Measurements from ENCODE around the gene MAP3K3.
A peak's percentile ranks its signal among the peaks of the same experiment; 100 is the strongest.

The MAP3K3 gene

DNA sequence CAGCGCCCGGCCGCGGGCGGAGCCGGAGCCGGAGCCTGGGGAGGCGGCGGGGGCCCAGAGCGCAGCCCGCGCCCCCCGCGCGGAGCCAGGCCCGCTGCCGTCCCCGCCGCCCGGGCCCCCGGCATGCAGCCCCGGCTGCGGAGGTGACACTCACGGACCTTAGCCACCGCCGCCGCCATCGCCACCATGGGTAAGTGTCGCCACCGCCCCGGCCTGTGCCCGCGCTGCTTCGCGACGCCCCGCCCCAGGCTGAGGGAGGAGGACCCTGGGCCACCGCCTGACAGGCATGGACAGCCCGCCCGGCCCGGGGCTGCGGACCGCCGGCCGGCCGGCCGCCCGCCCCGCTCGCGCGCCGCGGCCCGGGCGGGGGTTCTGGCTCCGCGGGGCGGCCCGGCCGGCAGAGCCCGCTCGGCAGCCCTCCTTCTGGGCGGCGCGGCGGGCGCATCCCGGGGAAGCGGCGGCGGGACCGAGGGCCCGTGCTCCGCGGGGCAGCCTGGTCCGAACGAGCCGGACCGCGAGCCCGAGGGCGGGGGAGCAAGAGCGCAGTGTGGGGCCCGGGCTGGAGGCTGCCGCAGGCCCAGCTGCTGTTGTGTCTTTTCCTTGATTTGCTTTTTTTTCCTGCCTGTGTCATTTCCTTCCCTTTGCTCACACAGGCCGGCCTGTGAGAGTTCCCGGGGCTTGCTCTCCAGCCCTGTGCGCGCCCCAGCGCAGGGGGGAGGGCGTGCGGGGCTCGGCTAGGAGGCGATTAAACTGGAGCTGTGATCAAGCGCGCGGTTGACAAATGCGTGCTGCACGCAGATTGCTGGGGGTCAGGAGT lies 565 bp downstream of the MAP3K3 start:
- peak; percentile 17 for DNase-seq

DNA sequence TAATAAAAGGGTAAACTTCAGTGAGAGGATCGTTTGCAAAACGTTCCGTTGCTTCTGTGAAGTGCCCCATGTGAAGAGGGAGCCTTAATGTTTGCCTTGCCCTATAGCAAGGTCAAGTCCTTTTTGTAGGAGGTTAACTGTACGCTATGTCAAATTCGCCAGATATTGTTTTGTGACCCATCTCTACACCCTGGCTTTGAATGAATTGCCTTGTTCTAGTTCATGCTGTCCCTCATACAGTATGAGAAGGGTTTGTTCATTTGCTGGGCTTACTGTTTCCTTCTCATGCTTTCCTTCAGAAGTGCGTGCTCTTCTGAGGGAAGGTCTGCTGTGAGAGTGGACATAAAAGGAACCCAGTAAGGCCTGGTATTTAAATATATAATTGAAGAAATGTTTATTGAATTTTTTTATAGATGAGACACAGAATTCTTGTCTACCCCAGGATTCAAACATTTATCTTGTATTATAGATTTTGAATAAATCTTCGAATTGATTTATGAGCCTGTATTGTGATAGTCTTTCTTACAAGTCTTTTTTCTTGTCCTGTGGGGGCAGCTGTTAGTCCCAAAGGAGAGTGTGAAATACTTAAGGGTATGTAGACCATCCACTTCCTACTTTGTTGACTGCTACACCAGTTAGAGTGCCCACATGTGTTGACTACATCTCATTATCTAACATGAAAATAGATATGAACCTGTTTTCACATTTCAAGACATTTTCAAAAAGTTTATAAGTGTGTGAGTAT lies 1.7 kb downstream of the MAP3K3 start:
- DNase-seq: no peak

DNA sequence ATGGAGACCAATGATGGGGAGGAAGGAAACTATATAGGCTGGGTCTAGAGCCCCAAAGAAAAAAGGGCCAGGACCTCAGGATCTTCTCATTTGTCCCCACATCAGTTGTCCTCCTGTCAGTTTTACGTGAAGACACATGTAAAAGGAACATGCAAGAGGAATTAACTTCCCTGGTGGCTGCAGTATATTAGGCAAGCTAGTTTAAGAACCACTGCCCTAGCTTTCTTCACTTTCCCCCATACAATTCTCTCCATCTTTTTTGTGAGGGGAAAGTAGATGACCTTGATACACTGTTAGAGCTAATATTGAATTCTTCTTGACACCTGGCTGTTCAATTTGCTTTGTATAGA lies 2.3 kb downstream of the MAP3K3 start:
- no peak for DNase-seq

DNA sequence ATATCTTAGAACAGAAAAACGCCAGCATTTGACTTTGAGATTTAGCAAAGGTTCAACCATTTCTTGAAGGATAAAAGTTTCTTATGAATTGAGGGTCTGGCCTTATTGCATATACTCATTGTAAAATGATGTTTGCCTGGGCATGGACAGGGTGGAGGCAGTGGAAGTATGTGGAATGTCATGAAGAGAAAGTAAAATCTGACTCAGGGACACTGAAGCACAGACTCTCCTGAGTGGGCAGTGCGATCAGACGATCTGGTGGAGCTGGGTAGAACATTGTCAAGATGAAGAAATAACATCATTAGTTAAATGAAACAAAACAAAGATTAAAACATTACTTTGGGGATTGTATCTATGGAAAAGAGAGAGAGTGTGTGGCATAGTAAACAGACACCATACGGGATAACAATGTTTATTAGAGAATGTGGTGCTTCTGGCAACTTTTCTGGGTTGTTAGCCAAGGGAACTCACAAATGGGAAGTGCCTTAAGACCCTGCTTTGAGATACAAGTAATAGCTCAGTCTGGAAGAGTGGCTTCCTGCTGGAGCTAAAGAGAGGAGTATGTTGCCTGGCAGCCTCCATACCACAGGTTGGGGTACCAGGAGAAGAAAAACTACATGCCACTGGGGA lies 4.4 kb downstream of the MAP3K3 start:
- no peak for DNase-seq

DNA sequence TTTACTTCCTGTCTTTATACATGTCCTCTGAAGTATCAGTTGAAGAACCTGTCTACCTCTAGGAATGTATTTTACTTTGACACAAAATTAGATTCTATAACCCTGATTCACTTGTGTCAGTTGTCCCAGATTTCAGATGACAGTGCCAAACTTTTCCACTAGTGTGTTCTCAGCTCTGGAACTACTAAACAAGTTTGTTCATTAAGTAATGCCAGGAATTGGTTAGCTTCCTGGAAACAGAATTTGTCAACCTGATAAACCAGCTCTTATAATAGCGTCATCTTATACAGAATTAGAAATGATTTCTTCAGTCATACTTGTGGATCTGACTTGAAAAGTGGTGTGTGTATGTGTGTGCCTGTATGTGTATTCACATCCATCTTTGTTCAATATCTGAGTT lies 7.4 kb downstream of the MAP3K3 start:
- no peak for DNase-seq

DNA sequence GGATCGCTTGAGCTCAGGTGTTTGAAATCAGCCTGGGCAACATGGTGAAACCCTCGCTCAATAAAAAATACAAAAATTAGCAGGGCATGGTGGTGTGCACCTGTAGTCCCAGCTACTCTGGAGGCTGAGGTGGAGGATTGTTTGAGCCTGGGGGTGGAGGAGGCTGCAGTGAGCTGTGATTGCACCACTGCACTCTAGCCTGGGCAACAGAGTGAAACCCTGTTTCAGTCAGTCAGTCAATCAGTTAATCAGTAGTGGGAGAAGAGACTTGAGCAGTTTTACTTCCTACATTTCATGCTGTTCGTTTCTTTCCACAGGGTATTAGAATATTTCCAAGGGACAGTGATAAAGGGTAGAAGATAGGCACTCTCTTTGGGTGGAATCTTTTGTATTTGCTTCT lies 8.8 kb downstream of the MAP3K3 start:
- no peak for DNase-seq

DNA sequence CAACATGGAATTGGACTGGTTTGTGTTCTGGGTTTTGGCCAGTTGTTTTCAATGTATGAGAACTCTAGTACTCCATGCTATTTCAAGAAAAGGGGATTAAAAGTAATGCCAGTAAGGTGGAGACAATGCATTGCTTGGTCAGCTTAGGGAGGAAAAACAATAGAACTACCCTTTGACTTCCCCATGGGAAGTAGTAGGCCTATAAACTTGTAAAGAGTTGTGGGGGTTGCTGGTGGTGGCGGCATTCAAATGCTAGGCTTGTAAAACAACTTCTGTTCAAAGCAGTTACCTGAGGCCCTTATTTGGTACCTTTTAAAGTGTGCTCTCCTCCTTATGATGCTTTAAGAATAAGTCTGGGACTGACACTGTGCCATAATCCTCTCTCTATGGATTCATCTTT lies 9.4 kb downstream of the MAP3K3 start:
- no peak for DNase-seq

DNA sequence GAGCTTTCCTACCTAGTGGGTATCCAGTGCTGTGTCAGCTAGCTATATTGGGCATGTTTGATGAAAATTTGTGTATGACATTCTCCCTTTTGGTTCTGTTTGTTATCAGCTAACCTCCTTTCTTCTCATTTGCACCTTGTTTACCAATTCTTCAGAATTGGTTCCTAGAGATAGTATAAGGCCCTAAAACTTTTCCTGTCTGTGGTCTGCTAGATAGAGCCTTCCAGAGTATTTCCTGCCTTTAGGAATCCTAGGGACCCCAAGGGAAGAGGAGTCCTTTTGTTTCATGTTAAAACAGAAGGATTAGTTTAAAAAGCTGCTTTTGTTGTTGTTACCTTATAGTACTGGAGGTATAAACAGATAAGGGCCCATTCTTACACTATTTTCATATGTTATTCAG lies 11.5 kb downstream of the MAP3K3 start:
- DNase-seq: no peak

DNA sequence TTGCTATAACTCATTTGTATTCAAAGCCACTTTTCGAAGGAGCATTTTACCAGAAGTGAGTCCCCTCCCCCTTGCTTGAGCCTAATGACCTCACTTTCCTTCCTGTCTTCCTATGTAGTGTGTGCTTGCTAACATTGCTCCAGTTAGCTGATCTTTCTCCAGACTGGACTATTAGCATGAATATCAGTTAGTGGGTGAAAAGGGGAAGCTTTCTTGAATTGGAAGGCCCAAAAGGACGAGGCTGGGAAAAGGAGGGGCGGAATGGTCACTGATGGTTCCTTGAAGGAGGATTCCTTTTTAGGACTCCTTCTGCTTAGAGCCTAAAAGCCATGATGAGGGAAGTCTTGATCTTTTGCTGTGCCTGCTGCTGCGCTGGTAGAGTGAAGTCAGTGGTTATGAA lies 11.9 kb downstream of the MAP3K3 start:
- DNase-seq: no peak

DNA sequence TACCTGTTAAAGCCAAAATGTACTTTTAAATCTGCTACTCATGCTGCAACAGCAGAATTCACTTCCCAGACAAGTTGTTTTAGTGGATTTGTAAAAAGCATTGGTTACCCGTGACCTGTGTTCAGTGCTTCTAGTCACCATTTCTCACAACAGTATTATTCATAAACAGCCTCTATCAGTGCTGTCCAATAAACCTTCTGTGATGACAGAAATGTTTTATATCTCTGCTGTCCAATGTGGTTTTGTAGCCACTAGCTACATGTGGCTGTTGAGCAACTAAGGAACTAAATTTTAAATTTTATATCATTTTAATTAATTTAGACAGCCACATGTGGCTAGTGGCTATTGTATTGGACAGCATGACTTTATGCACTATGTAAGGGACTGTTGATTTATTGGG lies 12.6 kb downstream of the MAP3K3 start:
- DNase-seq: no peak

DNA sequence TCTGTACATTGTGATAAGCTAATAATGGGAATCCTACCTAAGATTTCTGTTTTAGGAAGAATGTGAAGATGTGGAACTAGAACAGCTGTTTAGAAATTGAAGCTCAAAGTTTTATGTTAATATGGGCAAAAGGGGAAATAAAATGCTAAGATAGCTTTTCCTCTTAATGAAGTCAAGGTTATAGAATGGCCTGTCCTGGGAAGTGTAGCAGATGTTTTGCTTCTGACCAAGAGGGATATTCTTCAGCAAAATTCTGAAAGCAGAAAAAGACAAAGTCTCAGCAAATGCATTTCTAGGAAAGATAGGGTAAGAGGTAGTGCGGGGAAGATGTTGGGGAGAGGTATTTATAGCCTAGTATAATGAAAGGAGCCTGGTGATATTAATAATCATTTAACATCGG lies 13.1 kb downstream of the MAP3K3 start:
- DNase-seq: no peak

DNA sequence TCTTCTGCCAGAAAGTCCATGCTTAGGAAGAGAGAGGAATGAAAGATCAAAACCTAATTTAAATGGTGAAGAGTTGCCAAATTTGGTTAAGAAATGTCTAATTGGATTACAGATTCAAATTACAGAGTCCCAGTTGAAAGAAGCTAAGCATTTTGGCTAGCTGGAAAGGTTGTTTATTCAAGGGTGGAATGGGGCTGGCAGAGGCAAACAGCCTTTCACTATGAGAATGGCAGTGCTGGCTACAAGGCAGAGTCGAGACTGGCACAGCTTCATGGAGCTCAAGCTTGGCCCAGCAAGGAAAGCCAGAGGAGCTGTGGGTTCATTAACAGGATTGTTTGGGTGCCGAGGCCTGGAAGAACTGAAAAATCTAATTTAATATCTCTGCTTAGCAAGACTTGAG lies 13.6 kb downstream of the MAP3K3 start:
- DNase-seq: no peak

DNA sequence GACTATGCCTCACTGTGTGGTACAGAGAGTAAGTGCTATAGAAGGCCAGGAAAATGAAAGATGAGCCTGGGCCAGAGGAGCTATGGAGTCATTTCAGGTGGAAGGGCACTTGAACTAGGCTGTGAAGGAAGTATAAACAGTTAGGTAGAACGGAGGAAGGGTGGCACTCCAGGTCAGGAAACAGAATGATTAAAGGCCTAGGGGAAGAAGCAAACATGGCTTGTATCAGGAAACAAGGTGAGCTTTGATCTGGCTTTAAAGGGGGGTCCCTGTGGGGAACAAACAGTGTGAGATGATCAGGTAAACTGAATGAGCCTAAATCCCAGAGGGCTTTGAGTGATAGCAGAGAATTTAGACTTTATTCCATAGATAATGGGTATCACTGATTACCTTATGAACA lies 16.9 kb downstream of the MAP3K3 start:
- DNase-seq: no peak

DNA sequence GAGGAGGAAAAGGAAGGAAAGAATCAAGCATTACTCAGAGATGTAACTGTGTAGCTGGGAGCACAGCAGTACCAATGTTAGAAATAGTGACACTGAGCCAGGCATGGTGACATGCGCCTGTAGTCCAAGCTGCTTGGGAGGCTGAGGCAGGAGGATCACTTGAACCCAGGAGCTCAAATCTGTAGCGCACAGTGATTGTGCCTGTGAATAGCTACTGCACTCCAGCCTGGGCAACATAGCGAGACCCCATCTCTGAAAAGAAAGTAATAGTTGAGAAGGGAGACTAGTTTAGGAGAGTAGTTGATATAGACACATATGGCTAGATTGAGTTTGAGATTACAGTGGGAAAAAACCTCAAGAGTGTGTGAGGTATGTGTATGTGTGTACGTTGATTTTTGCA lies 17.8 kb downstream of the MAP3K3 start:
- DNase-seq: no peak

DNA sequence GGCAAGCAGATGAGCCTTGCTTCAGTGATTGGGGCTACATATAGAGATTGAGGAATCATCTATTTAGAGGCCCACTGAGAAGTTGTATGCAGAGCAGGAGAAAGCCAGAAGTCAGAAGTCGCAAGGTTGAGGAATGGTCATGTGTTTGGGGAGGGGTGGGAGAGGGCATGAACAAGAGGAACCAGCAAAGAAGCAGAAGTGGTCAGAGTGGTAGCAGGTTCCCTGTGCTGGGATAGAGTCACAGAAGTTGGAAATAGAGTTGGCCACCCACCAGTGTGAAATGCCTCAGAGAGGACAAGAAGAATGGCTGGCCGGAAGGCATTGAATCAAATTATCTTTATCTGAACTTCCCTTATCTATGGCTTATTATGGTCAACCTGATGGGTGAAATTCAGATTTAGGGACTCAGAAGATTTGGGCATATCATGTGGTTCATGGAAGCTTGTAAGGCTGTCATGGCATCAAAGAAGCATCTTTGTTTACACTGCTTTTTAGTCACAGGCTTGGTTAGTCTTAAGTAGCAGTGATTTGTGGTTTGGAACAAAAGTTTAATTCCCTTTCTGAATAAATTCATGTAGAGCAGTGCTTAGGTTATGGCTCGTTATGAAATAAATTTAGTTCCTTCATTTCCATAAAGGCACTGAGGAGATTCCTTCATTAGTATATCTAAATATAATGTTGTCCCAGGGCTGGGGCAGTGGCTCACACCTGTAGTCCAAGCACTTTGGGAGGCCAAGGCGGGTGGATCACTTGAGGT lies 19.7 kb downstream of the MAP3K3 start:
- DNase-seq: no peak

DNA sequence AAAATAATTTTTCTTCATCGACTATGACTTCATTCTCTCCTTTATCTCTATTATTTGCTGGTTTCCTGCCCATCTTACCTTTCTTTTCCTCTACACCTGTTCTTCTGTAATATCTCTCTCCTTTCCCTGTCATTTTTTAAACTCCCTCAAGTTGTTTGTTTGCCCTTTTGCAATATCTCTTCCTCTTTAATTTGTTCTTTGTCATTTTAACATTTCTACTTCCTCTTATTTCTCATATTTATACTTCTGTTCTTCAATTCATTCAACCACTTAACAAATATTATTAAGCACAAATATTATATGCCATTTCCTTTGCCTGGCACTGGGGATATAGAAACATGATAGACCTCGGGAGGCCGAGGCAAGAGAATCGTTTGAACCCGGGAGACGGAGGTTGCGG lies 22.6 kb downstream of the MAP3K3 start:
- no peak for DNase-seq

DNA sequence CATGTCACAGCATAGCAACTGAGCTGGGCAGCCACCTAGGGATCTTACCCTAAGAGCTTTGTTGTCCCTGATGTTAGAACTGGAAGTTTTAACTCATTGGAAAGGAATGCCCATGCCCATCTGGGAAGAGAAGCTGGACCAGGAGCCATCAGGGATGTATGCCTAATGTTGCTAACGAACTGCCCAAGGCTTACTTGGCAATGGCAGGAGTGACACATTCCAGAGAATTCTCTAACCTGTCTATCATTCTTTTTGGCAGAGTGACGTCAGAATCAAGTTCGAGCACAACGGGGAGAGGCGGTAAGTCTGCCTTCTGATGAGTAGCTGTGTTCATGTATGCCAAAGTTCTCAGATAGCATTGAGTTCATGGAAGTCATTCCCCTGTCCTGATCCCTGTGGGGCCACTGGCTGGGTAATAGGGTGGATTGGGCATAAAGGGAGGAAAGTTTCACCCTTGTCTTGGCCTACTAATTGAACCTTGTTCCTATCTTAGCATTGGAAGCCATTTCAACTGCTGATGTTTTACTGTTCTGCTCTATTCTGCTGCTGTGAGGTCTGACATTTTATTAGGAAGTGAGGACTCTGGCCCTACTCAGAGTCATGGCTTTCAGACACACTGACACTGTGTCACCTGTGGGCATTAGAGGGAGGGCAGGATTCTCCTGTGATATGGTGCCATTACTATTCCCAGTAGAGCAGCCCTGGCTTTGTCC lies 23.7 kb downstream of the MAP3K3 start:
- no peak for DNase-seq

DNA sequence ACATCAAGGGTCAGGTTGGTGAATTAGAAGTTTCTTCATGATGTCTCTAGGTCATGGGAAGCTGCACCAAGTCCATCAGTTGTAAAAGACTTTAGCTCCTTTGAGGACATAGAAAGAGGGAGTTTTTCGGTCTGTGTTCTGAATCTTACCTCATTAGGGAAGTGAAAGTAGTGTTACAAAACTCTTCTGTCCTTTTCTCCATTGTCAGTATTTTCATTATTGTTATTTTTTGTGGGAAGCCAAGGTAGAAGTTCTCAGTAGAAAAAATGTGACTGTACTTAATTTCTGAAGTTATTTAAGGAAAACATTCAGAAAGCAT lies 24.2 kb downstream of the MAP3K3 start:
- DNase-seq: no peak

DNA sequence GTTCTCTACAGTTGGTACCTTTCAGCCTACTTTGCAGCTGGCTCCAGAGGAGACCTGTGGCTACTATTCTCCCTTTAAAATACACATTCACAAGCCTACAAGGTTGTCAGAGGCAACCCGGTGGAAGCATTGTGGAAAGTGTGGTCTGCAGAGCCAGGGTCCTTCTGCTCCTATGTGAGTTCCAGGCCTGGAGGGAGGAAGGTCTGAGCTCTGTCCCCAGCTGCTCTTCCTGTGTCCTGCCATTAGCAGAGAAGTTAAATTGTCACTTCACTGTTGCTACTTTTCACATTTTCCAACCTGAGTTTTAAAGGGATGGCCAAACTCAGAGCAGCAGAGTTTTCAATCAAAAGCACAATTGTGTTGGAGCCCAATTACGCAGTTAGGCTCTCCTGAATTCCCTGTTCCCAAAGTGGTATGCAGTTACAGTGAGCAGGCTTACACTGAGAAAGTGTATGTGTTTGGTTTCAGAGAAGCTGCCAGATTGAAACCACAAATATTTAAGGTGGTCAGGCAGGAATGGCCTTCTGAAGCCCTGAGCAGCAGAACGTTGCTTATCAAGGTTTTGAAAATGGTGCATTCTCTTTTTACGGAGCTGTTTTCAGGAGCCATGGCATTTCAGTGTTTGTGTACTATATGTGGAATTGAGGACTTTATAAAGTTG lies 25.0 kb downstream of the MAP3K3 start:
- no peak for DNase-seq

DNA sequence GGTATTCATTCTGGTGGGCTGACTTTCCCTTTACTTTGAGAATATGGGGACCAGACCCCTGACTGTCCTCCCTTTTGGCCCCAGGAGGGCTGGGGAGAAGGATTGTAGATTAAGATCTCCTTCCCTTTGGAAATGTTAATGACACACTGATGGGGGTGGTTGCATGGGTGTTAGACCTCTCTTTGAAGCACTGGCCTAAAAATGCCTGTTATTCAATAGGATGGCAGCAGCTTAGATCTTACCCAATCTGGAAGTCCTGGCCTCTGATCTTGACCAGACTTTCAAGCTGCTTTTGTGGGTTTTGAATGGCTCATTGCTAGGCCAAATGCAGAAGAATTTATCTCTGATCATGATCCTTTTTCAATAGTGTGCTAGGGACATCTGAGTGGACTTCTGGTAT lies 25.7 kb downstream of the MAP3K3 start:
- no peak for DNase-seq

DNA sequence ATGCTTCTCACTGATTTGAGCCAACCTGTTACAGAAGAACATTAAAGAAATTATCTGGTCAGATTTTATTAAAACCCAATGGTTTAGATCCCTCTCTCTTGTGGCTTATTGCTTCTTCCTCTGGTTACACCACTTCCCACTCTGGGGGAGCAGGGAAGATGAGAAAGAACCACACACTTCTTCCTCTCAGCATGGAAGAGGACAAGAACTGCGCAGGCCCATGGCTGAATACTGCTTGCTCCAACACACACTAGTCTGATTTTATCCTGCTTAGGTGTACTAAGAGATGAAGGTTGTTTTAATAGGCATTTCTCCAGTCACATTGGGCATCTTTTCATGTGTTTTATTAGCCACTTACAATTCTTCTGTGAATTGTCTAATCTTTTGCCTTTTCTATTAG lies 27.6 kb downstream of the MAP3K3 start:
- no peak for DNase-seq

DNA sequence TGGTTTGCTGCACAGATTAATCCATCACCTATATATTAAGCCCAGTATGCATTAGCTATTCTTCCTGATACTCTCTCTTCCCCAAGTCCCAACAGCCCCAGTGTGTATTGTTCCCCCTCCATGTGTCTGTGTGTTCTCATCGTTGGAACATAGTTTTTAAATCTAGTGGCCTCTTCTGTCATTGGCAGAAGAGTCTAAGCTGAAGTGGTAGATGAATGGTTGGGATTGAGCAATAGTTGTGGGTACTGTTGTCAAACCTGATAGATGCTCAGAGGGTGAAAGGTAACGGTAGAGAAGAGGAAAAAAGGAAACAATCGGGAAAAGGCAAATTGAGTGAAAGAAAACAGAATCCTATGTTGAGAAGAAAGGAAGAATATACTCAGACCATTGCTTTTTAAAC lies 29.9 kb downstream of the MAP3K3 start:
- DNase-seq: no peak

DNA sequence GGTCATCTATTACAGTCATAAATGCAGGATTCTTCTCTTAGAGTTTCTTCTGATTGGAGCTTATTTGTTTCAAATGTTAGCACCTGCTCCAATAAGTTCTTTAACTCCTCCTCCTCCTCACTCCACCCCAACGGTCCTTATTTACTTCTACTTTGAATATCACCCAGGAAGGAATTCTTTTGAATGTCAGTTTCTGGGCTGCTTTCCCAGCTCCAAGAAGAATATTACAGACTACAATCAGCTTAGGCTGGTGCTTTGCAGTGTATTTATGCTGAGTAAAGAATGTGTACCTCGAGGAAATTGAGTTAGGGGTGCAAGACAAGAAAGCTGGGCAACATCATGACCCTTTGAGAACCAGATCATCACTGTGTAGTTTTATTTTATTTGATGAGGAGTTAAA lies 30.8 kb downstream of the MAP3K3 start:
- DNase-seq: no peak
